ENCODE measurements around the gene HECW1. TPM values are rescaled to one million over a fixed set of nuclear protein-coding genes. Genes with fewer than 3 reads are reported as not detected.
"Not testable (repeated sequence)": the region's sequence is repeated elsewhere in the genome, so short reads cannot be mapped to it uniquely, and the experiment has no call there.

The HECW1 gene
- total RNA-seq, 1 donor from 2014 or later: not detected

DNA sequence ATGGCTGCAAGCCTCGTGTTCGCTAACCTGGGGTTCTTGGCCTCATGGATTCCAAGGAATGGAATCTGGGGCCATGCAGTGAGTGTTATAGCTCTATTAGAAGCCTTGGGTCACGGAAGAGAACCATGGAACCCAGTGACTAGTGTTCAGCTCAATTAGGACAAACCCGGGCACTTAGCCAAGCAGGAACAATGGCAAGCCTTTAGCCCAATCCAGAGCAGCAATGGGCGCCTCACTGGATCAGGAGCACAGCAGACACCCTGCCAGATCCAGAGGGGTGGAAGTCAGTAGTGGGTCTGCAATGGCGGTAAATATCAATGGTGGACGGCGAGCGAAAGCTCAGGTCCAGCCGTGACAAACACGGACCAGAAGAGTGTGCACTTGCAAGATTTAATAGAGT is 98.1 kb downstream of the HECW1 start:
- not testable (repeated sequence) for DNase-seq

DNA sequence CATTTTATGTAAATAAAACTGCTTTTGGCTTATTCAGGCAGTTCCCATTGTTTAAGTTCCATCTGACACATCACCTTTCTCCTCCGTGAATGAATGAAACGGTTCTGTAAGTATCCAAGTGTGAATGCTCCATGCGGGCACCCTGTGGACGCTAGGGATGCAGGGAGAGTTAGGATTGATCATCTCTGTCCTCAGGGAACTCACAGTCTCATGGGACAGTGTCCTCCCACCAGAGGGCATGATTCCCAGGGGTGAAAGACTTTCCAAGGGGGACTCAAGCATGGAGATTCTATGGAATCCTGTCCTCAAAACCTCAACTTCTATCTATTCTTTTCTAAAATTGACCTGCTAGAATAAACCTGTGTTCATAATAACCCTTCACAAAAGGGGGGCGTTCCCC is 98.8 kb downstream of the HECW1 start:
- DNase-seq: no peak

DNA sequence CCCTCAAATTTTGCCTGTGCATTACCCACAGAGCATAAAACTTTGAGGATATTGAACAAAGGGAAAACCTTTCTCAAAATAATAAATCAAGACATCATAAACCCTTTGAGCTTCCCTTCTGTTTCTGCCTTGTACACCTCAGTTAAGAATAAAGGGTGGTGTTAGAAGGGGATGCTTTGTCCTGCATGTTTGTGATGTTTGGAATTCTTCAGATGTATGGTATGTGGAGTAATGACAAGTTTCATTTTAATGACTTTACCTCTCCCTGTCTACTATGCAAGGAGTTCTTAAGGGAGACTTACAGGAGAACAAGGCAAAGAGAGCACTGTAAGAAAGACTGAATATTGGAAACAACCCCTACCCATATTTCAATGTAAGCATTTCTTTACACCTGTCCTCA is 99.2 kb downstream of the HECW1 start:
- DNase-seq: no peak

DNA sequence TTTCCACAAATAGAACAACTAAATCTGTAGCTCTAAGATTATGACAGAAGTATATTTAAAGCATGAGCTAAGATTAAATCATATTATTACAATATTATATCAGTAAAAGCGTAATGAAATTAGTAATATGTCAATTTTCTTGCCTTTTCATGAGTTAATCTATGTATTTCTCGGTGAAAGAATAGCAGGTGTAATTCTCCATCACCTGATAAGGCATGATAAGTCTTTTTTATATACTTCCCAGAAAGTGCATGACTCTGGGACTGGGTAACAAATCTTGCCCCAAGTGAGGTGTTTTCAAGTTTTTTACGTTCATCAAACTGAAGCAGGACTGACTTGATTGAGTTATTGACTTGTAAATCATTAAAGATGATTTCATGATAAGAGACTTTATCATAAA is 100.5 kb downstream of the HECW1 start:
- DNase-seq: no peak

DNA sequence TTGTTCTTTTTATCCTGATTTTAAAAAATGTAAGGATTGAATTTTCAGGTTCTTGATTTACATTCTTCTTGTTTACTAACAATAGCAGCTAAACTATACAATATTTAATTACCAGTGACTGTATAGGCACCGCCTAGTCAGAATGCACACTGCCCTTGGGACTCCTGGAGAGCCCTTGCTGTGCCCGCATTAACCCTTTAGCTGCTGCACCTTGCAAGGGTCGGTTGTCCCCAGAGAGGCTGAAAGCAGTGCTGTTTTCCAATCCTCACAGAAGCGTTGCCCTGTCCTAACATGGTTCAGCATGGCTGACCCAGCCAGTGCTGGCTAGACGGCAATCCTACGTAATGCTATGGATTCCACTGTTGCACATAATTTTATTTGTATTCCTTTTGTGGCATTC is 102.6 kb downstream of the HECW1 start:
- no peak for DNase-seq

DNA sequence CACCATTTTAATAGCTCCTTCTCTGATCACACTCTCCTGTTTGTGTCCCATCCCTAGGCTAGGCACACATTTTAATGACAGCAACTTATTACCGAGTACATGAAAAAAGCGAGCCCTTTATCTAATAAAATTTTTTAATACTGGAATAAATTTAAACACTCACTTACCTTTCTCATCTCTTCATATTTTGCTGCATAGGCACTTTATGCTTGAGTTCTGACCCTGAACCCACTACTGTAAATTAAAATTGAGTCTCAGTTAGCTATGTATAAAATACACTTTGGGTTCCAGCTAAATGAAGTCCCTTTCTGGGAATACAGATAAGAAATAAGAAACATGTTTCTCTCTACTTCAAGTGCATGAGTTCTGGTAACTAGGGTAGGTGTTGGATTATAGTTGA is 104.6 kb downstream of the HECW1 start:
- no peak for DNase-seq

DNA sequence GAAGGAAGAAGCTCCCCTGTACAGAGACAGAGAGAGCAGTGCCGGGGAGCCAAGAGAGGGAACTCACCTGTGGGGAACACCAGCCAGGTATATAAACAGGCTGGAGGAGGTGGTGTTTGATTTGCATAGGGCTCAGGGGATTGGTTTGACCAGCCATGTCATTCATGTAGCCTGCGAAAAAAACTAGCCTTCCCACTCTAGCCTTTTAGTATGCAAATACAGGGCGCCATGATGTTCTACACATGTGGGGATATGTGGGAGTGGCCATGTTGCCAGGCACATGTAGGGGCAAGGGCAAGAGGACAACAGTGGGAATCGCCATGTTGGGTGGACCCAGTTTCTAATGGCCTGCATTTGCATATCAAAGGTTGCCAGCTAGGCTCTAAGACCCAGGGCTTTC is 106.5 kb downstream of the HECW1 start:
- not testable (repeated sequence) for DNase-seq

DNA sequence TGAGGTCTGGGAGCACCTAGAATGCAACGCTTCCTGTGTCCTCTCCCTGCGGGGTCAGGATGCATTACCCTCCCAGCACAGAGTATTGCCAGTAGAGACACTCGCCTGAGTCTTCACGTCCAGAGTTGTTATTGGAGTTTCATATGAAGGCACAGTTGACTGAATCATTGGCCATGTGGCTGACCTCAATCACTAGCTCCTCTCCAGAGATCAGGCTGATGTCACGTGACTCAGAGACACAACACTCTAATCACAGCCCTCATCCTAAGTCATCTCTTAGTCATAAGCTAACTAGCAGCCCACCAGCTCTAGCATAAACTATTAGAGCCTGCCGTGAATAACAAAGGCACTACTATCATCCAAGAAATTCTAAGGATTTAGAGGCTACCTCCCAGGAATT is 107.8 kb downstream of the HECW1 start:
- no peak for DNase-seq

DNA sequence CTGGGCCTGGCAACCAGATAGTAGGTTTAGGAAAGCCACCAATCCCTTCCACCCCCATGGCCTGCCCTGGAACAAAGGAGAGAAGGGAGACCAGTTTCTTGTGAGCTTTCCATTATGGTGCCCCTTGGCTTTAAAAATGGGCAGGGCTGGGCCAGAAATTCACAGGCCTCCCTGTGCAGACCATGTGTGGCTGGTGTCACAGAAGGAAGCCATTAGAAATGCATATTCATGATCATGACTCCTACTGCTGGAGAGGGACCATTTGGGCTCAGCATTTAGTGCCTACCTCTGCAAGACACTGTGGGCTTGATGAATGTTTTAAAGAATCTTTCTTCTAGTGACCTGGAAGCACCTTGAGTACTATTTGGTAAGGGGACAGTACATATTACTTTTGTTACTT is 108.3 kb downstream of the HECW1 start:
- no peak for DNase-seq

DNA sequence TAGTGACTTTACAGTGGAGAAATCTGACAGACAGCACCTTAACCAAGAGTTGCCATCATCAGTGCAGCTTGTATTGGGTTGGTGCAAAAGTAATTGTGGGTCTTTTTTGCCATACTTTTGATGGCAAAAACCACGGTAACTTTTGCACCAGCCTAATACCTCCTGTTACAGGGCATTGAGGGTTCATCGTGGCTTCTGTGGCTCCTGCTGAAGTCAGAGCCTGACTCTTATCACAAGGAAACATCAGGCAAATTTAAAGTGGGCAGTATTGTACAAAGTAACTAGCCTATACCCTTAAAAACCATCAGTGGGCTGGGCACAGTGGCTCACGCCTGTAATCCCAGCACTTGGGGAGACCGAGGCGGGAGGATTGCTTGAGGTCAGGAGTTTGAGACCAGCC is 117.4 kb downstream of the HECW1 start:
- no peak for DNase-seq

DNA sequence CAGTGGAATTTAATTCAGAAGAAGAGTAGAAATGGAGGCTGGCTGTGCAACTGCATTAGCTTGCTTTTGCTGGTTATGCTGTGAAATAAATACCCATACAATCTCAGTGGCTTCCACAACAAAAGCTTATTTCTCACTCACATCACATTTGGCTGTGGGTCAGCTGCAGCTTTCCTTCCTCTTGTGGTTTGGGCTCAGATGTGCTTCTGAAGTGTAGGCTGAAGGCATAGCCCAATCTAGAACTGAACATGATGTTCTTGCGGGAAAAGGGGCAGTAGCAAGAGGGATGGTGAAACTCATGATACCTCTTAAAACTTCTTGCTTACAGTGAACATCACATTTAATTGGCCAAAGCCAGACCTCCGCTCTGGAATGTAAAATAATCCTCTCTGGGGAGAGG is 119.9 kb downstream of the HECW1 start:
- no peak for DNase-seq

DNA sequence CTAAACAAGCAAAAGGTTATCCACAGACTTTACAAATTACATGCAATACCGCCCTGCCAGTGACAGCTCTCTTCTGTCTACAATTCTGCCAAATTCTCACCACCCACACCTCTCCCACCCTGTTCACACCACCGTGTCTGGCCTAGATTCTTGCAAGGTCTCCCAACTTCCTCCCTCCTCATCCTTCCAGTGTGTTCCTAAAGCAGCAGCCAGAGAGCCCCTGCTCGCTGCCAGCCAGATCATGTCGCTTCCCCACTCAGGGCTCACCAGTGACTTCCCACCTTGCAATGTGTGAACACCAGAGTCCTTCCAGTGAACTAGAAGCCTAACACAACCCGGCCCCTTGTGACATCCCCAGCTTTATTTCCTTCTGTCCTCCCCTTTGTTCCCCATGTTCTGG is 121.6 kb downstream of the HECW1 start:
- DNase-seq: no peak

DNA sequence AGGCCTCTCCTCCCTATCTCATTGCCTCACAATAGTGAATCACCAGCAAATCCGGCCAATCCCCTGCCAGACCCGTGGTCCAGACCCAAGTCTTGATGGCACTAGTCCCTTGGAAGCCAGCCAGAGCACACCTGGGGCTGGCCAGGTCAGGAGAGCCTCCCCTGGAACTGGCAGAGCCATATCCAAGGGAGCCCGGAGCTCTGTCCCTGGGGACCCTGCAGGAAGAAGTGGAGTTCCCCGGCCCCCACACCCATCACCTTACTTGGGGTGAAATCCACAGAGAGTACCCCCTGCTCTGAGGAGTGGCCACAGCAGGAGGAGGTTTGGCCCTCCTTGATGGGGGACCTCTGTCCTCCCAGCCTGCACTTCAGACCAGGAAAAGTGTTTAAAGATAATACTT is 122.5 kb downstream of the HECW1 start:
- no peak for DNase-seq

DNA sequence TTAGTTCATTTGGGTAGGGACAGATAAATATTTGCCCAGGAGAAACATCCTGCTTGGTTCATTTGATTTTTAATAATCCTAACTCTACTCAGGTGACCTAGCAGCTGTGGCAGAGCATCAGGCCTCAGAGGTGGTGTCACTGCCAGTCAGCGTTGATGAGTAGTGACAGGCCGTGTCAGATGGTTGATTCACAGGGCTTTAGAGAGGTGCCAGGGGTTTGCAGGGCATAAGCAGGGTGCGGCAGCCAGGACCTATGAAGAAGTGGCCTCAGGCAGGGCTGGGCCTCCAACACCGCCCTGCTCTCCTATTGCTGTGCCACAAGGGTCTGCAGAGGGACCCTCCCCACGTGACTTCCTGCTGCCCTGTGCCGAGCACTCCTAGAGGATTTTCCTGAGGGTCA is 128.1 kb downstream of the HECW1 start:
- no peak for DNase-seq

DNA sequence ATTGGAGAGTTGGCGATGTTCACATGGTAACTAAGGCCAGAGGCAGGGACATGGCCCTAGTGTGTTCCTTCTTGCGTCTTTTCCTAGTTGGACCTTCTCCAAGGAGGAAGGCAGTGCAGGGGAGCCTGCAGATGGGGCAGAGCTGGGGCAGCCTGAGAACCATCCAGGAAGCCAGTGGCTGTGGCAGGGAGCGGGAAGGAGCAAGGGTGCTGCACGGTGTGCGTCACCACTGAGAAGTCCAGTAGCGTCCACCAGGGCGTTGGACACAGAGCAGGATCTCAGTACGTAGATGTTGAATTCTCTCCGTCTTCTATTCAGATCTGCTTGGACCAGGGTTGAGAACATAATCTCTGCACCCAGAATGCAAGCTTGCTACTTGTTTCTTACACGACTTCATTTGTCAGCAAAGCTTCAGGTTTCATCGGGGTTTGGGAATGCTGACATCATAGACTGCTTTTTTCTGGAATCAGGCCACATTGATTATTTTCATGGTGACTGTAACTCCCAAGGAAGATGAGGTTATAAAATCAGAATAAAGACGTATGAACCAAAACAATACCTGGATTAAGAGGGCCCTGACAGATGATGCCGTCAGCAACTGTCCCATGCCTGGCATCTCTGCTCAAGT is 130.3 kb downstream of the HECW1 start:
- DNase-seq: no peak

DNA sequence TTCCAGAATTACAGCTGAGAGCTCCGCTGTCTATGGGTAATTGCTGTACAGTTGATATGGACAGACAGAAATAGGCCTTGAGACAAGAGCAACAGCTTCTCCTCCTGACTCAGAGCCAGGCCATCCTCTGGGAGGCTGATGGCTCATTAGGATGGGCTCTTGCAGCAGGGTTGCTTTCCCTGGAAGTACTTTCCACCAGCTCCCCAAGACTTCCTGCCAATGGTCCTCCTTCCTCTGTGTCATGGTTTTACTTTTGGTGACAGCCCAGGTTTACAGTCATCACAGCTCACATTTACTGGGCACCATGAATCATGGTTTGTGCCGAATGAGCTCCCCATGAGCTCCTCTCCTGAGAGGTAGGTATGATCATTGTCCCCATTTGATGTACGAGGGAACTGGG is 131.8 kb downstream of the HECW1 start:
- no peak for DNase-seq

DNA sequence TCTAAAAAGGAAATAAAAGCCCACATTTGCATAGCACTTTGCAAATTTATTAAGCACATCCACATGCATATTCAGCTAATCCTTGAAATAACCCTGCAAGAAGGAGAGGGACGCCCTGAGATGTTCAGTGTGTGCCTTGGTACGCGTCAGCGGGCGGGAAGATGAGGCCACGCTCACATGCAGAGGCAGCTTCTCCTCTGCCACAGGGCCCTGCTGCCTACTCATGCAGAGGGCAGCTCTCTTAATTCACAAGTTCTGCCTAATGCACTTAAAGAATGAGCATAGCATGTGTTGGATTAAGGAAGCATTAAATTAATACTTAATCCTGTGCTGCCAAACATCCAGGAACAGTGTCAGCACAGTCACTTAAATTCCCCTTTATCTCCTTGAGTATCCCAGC is 132.3 kb downstream of the HECW1 start:
- DNase-seq: no peak

DNA sequence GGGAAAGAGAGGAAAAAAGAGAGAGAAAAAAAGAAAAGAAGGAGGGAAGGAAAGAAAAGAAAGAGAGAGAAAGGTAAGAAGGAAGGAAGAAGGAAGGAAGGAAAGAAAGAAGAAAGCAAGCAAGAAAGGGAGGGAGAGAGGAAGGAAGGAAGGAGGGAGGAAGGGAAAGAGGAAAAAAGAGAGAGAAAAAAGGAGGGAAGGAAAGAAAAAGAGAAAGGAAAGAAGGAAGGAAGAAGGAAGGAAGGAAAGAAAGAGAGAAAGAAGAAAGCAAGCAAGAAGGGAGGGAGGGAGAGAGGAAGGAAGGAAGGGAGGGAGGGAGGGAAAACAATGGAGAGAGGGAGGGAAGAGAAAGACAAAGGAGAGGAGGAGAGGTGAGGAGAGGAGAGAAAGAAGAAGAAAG is 135.3 kb downstream of the HECW1 start:
- no peak for DNase-seq

DNA sequence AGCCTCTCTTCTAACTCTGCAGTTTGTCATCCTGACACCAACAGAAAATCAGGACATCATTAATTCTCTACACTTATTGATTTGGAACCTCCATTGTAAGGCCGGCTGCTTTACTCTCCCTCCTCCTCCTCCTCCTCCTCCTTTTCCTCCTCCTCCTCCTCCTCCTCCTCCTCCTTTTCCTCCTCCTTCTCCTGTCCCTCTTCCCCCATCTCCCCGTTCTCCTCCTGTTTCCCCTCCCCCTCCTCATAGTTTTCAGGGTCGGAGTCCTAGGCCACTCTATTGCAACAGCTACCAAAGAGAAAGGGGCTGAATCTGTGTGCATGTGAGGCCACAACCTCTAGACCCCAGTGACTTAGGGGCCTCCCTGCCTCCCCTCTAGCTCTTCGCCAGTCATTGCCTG is 136.1 kb downstream of the HECW1 start:
- DNase-seq: no peak

DNA sequence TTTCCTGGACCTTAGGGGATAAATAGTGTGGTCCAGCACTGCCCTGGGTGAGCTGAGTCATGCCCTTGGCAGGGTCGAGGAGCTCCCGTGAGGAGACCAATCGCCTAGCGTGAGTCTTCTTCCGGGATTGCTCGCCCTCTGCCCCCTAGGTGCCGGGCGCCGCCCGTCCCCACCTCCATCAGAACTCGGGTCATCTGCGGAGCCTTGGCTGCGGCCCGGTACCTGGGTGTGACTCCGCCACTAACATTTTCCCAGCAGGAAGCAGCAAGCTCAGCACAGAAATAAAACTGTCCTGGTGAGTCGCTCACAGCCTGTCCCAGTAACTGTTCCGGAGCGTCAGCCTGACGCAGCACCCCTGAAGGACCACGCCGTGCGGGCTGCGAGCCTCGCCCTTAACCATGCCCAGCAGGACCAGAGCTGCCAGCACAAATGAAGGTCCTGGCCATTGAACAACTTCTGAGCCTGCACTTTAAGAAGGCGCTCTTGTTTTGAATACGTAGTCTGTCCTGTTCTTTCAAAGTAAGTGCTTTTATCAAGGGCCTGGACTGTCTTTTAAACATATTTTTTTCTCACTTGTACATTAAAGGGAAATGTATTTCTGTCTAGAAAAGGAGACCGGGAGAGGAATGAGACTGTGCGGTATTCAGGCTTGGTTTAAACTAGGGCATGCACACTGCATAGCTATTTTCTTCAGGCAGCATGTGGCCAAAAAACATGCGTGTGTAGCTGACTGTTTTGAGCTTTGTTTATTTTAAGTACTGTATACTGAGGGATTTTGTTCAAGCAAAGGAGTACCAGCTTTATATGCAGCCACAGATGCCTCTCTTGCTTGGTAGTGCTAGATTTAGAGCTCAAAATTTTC is 136.7 kb downstream of the HECW1 start:
- no peak for DNase-seq

DNA sequence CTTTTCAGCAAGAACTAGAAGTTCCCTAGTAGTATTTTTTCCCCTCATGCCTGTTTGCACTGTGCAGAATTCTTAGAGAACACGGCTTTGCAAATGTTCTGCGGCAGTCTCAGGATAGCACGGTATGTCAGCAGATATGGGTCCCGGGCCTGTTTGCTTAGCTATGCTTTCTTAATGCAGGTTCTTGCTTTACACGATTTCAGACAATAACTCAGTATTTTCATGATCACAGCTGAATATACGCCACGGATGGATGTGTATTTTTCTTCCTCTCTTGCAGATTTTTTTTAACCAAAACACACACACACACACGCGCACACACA is 137.3 kb downstream of the HECW1 start:
- no peak for DNase-seq

DNA sequence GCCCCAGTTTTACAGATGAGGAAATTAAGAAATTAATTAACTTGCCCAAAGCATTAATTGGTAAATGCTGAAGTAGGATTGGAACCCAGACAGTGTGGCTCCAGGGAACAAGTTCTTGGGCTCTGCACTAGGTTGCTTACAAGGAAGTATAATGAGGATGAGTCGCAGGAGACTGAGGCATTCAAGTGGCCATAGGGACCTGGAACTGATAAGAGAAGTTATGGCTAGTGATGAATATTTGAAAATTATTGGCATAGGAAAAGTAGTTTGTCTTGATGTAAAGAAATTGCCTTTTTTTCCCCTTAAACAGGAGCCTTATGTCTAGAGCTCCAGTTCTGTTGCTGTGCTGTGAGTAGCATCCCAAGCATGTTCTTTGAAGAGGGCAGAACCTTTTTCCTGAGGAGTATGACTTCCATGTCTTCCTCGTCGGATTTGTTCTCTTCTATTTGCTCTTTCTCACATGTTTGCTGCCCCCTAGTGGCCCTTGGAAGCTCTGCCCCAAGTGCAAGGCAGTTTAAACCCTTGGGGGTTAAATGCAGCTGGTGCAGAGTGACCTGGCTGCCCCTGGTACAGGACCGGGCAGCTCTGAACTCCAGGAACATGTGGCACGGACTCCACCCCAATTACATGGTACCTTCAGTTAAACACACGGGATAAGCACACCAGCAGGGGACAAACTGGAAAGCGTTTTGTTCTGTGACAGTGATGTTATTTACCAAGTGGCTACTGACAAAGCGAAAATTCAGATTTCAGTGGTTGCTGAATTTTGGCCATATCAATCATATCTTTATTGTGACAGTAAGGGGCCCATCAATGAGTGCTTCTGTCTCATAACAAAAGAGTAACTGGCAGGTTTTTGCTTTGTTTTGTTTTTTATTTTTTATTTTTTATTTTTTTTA is 148.8 kb downstream of the HECW1 start:
- peak; percentile 89 for DNase-seq

DNA sequence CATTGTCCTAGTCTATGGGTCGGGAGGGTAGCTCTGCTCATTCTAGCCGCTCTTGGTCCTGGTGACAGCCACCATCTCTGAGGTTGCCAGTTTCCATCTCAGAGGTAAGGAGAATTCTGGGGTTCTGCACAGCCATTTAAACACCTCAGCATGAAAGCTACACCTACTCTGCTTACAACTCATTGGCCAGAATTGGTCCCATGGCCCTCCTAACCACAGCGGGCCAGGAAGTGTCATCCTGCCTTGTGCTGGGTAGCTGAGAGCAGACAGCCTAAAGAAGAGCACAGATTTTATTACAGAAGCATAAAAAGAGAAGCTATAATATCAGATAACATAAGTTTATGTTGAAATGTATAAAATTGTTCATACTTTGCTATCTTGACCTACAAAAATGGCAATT is 152.7 kb downstream of the HECW1 start:
- no peak for DNase-seq
